C4-2B (cell line): Measurements from ENCODE around the gene PLEKHA5.

Experiments
- H3K27ac ChIP-seq: fragments of 450-650 bp; 2 replicates; pipeline ENCODE4 v1.5.1; 2017
- ZFX ChIP-seq: fragments of 450-650 bp; IDR thresholded peaks from 2 replicates; pipeline ENCODE4 v1.6.1; 2017
- TF ChIP-seq, protein P1 (sequence below): fragments of 450-650 bp; conservative IDR thresholded peaks from 2 replicates; pipeline ENCODE4 v1.5.1; 2017; ENCODE audit warnings: mild to moderate bottlenecking

PLEKHA5 gene

DNA sequence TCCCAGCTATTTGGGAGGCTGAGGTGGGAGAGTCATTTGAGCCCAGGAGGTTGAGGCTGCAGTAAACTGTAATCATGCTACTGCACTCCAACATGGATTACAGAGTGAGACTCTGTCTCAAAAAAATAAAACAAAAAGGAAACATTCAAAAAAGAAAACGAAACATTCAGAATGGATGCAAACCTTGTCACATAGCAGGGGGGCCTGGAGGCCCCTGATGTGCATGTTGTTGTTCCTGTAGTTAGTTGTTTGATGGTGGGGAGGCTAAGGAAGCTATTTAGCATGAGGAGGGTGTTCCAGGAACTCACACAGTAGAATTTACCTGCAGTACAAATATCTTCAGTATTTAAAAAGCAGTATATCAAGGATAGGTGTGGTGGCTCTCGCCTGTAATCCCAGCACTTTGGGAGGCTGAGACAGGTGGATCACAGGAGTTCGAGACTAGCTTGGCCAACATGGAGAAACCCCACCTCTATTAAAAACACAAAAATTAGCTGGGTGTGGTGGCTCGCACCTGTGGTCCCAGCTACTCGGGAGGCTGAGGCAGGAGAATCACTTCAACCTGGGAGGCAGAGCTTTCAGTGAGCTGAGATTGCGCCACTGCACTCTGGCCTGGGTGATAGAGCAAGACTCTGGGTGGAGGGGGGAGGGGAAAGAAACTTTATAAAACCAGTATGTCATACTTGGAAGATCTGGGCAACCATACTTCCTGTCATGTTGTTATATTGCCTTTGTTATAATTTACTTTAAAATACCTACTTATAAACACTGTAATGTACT is 292.2 kb downstream of the PLEKHA5 start:
- no peak overlapping the region for H3K27ac ChIP-seq
- TF ChIP-seq, protein P1, sequence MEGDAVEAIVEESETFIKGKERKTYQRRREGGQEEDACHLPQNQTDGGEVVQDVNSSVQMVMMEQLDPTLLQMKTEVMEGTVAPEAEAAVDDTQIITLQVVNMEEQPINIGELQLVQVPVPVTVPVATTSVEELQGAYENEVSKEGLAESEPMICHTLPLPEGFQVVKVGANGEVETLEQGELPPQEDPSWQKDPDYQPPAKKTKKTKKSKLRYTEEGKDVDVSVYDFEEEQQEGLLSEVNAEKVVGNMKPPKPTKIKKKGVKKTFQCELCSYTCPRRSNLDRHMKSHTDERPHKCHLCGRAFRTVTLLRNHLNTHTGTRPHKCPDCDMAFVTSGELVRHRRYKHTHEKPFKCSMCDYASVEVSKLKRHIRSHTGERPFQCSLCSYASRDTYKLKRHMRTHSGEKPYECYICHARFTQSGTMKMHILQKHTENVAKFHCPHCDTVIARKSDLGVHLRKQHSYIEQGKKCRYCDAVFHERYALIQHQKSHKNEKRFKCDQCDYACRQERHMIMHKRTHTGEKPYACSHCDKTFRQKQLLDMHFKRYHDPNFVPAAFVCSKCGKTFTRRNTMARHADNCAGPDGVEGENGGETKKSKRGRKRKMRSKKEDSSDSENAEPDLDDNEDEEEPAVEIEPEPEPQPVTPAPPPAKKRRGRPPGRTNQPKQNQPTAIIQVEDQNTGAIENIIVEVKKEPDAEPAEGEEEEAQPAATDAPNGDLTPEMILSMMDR, result no peak
- TF ChIP-seq ZFX, result no peak

DNA sequence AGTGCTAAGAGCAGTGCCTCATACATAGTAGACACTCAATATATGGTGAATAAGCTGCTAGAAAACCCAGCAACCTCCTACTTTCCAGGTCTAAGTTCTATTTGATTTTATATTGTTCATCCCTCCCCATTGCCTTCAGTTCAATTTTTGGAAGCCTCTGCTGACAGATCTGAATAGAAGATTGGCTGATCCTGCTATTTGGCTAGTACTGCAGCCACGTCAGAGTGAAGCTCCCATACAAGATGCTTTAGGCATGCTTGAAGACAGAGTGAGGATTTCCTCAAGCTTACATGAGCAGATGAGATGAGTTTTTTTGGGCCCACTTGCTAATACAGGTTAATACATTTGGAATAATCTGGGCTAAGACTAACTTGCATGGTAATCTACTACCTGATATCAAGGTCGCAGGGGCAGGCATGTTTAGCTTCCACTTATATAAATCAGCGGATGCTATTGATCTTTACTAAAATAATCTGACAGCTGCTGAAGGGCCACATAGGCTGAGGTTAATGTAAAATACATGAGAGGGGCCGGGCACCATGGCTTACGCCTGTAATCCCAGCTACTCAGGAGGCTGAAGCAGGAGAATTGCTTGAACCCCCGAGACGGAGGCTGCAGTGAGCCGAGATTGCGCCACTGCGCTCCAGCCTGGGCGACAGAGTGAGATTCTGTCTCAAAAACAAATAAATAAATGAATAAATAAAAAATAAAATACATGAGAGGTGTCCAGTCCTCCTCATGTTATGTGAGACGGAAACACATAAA is 293.8 kb downstream of the PLEKHA5 start:
- no peak overlapping the region for H3K27ac ChIP-seq
- no peak for TF ChIP-seq ZFX
- TF ChIP-seq, protein P1, result no peak
